Upper lobe of left lung (tissue), 6 donors: ENCODE measurements around the gene KCND2. TPM values are rescaled to one million over a fixed set of nuclear protein-coding genes. Genes with fewer than 3 reads are reported as not detected.
A peak's percentile ranks its signal among the peaks of the same experiment; 100 is the strongest.

Source experiments
- ATAC-seq, 2 donors: fragments of 200-7000 bp; cut with Tn5 transposase; one replicate each; pipeline ENCODE4 v1.9.1; 2022; ENCODE audit warnings: mild to moderate bottlenecking in 2 of 2, moderate library complexity in 2 of 2; ENCODE audit not compliant: low FRiP score in 2 of 2
- DNase-seq, 2 donors: peaks; one replicate each; pipeline ENCODE4 v3.0.0-alpha.2; 2019 to 2020
- H3K27ac ChIP-seq, 4 donors: fragments of 200-600 bp; sonication (generic); one replicate each; pipeline ENCODE4 v1.5.1; 2016 to 2019
- H3K27me3 ChIP-seq, 4 donors: fragments of 200-600 bp; sonication (generic); one replicate each; pipeline ENCODE4 v1.5.1; 2017 to 2019
- H3K36me3 ChIP-seq, 4 donors: fragments of 200-600 bp; sonication (generic); one replicate each; pipeline ENCODE4 v1.5.1; 2016 to 2019
- H3K4me1 ChIP-seq, 4 donors: fragments of 200-600 bp; sonication (generic); one replicate each; pipeline ENCODE4 v1.5.1; 2018 to 2019
- H3K4me3 ChIP-seq, 4 donors: fragments of 200-600 bp; sonication (generic); one replicate each; pipeline ENCODE4 v1.5.1; 2017 to 2019; ENCODE audit warnings: mild to moderate bottlenecking in 2 of 4, moderate library complexity in 1 of 4
- H3K9me3 ChIP-seq, 4 donors: fragments of 200-600 bp; sonication (generic); one replicate each; pipeline ENCODE4 v1.5.1; 2018 to 2019
- CTCF ChIP-seq, 6 experiments: fragments of 450-650 bp in 4 of 6; fragments of 200-600 bp in 2 of 6; sonication (generic) in 2 of 6; IDR thresholded peaks; one replicate each; pipeline ENCODE4 v1.5.1; 2016 to 2019; ENCODE audit warnings: antibody characterized with exemption in 6 of 6
- EP300 ChIP-seq, 4 donors: sonication (generic); formaldehyde crosslinking; IDR thresholded peaks; one replicate each; pipeline ENCODE4 v1.5.1; 2017; ENCODE audit warnings: antibody characterized with exemption in 4 of 4, control low read depth in 2 of 4
- POLR2A ChIP-seq, 4 donors: fragments of 450-650 bp; IDR thresholded peaks; one replicate each; pipeline ENCODE4 v1.5.1; 2016 to 2017; ENCODE audit warnings: antibody characterized with exemption in 4 of 4, mild to moderate bottlenecking in 2 of 4
- POLR2AphosphoS5 ChIP-seq, 2 donors: sonication (generic); formaldehyde crosslinking; IDR thresholded peaks; one replicate each; pipeline ENCODE4 v1.5.1; 2017; ENCODE audit warnings: antibody characterized with exemption in 2 of 2
- WGBS, 2 donors: methylation state at CpG; one replicate each; pipeline ENCODE4 v1.1.5; 2017 to 2018; 5-methylcytosine and 5-hydroxymethylcytosine counted together
- total RNA-seq, 6 donors: library from RNA; depleted of rRNA in 4 of 6; stranded (reverse); fragments of >200 nt in 4 of 6; gene quantifications; one replicate each; pipeline versions ENCODE4 v1.1.0 to v1.2.1, GENCODE V29; 2016 to 2021
- donor health status: DM: no; HTN: no; CAD: no; lungs with moderate emphysema.
- donor health status: DM: no; HTN: yes; CAD: no; lungs with severe emphysema.

Gene KCND2
- total RNA-seq, 6 donors from 2014 or later: under 0.01 to 0.67 (median 0.23) TPM; not detected in 2

DNA sequence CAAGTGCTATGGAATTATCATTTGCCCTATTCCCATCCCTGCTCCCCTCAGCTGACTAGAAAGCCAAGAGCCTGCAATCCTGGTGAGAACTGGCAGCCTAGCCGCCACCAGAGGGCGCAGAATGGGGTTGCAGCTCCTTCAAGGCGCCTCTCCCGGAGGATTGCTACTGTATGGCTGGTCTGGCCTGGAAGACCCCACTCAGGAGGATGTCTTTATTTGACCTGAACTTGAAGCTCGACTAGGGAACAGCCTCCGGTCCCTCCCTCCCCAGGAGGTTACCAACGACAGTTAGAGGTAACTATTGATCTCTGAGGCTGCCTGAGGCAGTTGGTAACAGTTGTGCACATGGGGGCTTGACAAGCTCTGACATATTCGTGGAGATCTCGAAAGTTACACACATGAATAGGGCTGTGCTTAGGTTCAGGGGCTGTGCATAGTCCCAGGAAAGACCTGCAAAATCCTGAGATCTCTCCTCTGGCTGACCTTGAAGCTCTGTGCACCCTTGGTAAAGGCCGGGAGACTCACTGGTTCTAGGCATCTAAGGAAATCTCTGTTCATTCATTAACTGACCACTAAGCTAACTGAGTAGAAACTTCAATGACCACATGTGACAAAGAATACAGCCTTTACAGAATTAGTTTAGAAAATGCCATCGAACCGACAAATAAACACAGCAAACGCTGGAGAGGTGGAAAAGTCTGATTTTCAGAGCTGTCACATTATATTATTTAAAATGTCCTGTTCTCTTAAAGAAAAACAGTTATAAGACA, 519.3 kb downstream of the KCND2 start:
- Histone ChIP-seq H3K27ac (no peak overlapping the region), H3K4me1 (peaks cover 0 to 15% (median 2%) of the 10 kb centered on the region in 4 donors), H3K27me3 (no peaks in the 10 kb centered on the region), H3K36me3 (peaks cover 0 to 4% (median 1%) of the 10 kb centered on the region in 4 donors), H3K4me3 (no peak overlapping the region), H3K9me3 (no peaks in the 10 kb centered on the region)
- peak; percentile 77 to 87 for ATAC-seq
- peak; percentile 20 to 79 for DNase-seq
- 48 to 75% methylated on average over 6 to 13 of the region's 13 CpGs for WGBS, 2 donors
- no peak for TF ChIP-seq POLR2A (IDR thresholded peaks at IDR 0.05)
- TF ChIP-seq CTCF (IDR thresholded peaks at IDR 0.05): peak; percentile 63 to 80 (median 74)
- no peak for TF ChIP-seq EP300 (IDR thresholded peaks at IDR 0.05)
- TF ChIP-seq POLR2AphosphoS5 (IDR thresholded peaks at IDR 0.05): no peak

GRCh38 chr7:120792861-120793130, 519.8 kb downstream of the KCND2 start:
- Histone ChIP-seq H3K9me3 (no peaks in the 10 kb centered on the region), H3K4me3 (no peak overlapping the region), H3K36me3 (peaks cover 0 to 4% (median 1%) of the 10 kb centered on the region in 4 donors), H3K4me1 (peaks cover 0 to 15% (median 2%) of the 10 kb centered on the region in 4 donors), H3K27me3 (no peaks in the 10 kb centered on the region), H3K27ac (no peak overlapping the region)
- 95 to 98% methylated on average over 2 of the region's 2 CpGs for WGBS, 2 donors
- TF ChIP-seq EP300 (IDR thresholded peaks at IDR 0.05) (no peak), POLR2AphosphoS5 (IDR thresholded peaks at IDR 0.05) (no peak), CTCF (IDR thresholded peaks at IDR 0.05) (no peak), POLR2A (IDR thresholded peaks at IDR 0.05) (no peak)
- DNase-seq (no peak), ATAC-seq (no peak)

DNA sequence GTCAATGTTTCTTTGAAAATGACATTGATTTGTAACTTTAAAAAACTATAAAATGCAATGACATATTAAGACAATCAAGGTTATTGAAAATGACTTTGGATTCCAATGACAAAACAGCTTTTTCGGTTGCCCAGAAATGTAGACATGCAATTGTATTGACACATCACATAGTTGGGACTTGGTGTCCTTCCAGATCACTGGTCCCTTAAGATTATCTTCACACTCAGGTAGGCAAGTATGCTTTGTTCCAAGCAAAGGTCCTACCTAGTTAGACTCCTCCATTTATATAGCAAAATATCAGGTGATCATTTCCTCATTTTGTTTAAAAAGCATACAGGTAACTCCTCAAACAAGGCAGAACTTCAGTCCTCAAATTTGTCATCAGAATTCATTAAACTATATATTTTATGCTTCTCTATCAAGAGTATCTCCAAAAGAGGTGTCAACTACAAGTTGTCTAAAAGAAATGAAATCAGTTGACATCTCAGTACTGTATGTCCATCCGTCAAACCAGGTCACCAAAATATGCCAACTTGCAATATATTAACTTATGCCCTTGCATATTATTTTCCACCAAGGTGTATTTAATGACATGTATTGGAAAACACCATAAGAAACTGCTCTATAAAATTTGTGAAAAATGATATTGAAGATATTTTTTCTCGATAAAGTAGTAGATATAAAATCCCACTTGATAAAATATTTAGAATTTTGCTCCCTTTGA, 520.4 kb downstream of the KCND2 start:
- H3K4me3 ChIP-seq: no peak overlapping the region
- H3K27me3 ChIP-seq: no peaks in the 10 kb centered on the region
- 93% methylated on average over 3 of the region's 3 CpGs for WGBS, 2 donors
- TF ChIP-seq POLR2AphosphoS5 (IDR thresholded peaks at IDR 0.05) (no peak), EP300 (IDR thresholded peaks at IDR 0.05) (no peak), POLR2A (IDR thresholded peaks at IDR 0.05) (no peak), CTCF (IDR thresholded peaks at IDR 0.05) (no peak)
- ATAC-seq: no peak
- peaks cover 0 to 2% (median under 1%) of the 10 kb centered on the region in 4 donors for H3K36me3 ChIP-seq
- H3K4me1 ChIP-seq: peaks cover 0 to 15% (median 2%) of the 10 kb centered on the region in 4 donors
- DNase-seq: no peak
- H3K9me3 ChIP-seq: no peaks in the 10 kb centered on the region
- no peak overlapping the region for H3K27ac ChIP-seq

GRCh38 chr7:120794106-120794729, 521.2 kb downstream of the KCND2 start:
- H3K27me3 ChIP-seq: no peaks in the 10 kb centered on the region
- H3K4me1 ChIP-seq: peaks cover 0 to 15% (median 2%) of the 10 kb centered on the region in 4 donors
- WGBS, 2 donors: 68 to 70% methylated on average over 4 of the region's 4 CpGs
- no peak for DNase-seq
- TF ChIP-seq POLR2A (IDR thresholded peaks at IDR 0.05) (no peak), POLR2AphosphoS5 (IDR thresholded peaks at IDR 0.05) (no peak), EP300 (IDR thresholded peaks at IDR 0.05) (no peak), CTCF (IDR thresholded peaks at IDR 0.05) (no peak)
- no peak overlapping the region for H3K4me3 ChIP-seq
- H3K27ac ChIP-seq: peak overlapping the region in 1 of 4 donors; percentile 10
- no peaks in the 10 kb centered on the region for H3K9me3 ChIP-seq
- no peaks in the 10 kb centered on the region for H3K36me3 ChIP-seq
- no peak for ATAC-seq
